IPS-18c (cell line): ENCODE data around the gene ASB16.
"Not testable (repeated sequence)": the region's sequence is repeated elsewhere in the genome, so short reads cannot be mapped to it uniquely, and the experiment has no call there.

Source experiments
- H3K4me3 ChIP-seq: 2 replicates; pipeline ENCODE4 v1.7.0; 2013; ENCODE audit warnings: low read depth, mild to moderate bottlenecking, low read length, moderate library complexity; ENCODE audit not compliant: insufficient read depth
- H3K9me3 ChIP-seq: one replicate; pipeline ENCODE4 v1.6.1; 2013; ENCODE audit warnings: mild to moderate bottlenecking, low read length, moderate library complexity; ENCODE audit not compliant: control insufficient read depth, insufficient read depth

Gene ASB16

DNA sequence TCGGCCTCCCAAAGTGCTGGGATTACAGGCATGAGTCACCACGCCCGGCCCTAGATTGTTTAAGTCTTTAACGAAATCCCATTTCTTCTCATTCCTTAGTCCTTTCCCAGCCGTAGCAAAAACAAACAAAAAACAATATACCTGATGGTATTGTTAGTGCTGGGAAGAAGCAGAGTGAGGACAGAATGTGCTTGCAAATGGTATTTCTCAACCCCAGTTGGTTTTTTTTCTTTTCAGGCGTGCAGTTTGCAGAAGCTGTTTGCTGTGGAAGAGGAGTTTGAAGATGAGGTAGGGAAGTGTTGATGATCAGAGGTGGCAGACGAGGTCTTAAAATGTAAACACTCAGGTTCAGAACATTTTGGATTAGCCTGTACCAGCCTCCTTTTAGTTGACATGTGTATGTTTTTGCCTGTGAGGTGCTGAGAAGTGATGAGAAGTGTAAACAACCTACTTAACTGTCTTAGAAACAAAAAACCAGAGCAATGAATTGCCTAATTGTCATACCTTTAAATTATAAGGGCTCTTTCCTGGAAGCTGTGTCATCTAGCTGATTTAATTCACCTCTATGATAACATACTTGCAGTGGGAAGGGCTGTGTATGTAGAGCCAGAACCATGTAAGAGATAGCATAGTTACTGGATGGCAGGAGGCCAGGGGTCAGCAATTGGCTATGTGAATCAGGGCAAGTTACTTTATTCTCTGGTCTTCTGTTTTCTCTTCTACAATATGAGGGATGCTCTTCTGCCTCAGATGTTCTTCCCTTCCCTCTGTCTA, 25.4 kb upstream of the ASB16 start:
- Histone ChIP-seq H3K9me3 (peaks cover 2% of the 10 kb centered on the region), H3K4me3 (no peak overlapping the region)

DNA sequence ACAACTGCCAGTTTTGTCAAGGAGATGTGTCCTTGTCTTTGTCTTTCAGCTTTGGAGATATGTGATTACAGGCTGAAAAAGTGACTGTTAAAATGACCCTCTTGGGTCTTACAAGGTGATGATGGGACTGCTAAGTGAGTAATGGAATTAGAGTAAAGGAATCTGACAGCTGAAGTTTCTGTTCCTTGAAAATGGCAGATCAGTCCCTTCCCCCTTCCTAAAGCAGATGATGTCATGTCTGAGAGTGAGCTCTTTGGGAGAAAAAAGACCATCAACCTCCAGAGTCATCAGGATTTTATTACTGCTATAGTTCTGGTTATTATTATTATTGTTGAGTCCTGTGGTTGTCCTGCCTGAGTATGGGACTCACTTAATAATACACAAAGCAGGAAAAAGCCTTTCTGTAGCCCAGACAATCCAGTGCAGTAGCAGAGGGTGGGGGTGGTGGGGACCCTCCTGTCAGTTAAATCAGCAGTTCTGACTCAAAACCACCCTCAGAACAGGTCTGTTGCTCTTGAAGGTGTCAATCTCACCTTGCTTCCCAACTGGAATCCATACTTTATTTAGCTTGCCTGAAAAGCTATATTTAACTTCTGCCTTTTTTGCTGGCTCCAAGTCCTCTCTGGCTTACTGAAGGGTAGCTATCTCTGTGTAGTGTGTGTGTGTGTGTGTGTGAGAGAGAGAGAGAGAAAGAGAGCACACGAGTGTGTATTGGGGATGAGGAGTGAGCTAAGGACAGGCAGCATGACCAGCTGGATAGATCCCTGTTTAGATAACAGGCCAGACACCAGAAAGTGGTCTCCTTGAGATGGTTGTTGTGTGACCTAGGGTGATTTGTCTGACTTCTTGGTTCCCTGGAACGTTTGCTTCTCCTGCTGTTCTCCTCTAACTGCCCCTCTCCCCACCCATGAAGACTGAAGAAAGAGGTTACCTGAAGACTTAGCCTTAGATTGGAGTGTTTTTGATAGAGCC, 23.8 kb upstream of the ASB16 start:
- Histone ChIP-seq H3K9me3 (peaks cover 3% of the 10 kb centered on the region), H3K4me3 (no peak overlapping the region)

DNA sequence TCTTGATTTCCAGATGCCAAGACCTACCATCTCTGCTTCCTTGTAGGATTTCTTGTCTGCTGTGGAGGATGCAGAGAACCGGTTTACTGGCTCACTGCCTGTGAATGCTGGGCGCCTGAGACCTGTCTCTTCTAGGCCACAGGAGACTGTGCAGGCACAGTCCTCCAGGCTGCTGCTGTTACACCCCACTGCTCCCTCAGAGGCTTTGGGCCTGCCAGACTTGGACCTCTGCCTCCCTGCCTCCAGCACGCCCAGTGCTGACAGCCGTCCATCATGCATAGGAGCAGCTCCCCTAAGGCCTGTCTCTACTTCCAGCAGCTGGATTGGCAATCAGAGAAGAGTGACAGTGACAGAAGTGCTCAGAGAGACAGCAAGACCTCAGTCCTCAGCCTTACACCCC, 22.7 kb upstream of the ASB16 start:
- Histone ChIP-seq H3K4me3 (no peak overlapping the region), H3K9me3 (peaks cover 3% of the 10 kb centered on the region)

DNA sequence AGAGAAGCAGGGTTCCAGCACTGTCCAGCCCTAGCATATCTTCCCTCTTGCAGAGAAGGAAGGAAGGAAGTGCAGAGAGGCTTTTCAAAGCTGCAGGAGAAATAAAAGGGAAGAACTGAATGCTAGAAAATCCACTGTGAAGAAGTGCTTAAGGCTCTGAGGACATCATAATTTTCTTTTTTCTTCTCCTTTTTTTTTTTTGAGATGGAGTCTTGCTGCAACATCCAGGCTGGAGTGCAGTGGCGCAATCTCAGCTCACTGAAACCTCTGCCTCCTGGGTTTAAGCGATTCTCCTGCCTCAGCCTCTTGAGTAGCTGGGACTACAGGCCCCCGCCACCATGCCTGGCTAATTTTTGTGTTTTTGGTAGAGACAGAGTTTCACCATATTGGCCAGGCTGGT, 21.4 kb upstream of the ASB16 start:
- not testable (repeated sequence) for H3K4me3 ChIP-seq, H3K9me3 ChIP-seq

DNA sequence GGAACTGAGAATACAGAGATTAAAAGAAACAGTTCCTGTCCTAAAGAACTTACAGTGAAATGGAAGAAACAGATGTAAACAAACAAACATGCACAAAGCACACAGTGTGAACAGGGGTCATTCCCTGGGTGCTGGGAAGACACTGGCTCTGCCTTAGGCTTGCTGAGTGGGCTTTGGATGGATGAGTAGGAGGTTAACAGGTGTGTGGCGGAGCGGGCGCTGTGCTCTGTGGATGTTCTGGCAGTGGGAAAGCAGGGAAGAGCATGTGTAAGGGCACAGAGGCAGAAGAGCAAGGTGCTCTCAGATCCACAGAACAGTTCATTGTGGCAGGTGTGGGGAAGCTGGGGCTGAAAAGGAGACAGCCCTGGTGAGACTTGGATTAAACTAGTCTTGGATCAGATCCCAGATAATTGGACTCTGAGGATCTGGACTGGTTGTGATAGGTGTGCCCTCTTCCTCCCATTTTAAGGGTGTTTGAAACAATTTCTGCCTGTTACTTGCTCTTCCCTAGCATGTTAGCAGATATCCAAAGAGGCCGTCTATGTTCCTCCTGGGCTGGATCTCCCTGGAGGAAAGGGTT, 20.7 kb upstream of the ASB16 start:
- Histone ChIP-seq H3K4me3 (no peak overlapping the region), H3K9me3 (peaks cover 3% of the 10 kb centered on the region)

DNA sequence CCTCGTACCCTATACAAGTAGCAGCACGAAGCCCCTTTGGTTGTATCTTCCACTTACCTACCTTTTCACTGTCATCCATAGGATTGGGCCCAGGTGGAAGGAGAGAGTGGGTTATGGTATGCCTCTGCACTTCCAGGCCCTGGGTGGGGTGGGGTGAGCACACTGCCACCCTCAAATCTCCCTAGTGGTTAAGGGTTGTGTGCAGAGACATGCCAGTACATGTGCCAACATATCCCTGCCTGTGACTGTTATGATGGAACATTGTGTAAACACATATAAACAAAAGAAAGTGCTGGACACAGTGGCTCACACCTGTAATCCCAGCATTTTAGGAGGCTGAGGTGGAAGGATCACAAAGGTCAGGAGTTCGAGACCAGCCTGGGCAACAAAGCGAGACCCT, 17.6 kb upstream of the ASB16 start:
- no peak overlapping the region for H3K4me3 ChIP-seq
- H3K9me3 ChIP-seq: peaks cover 3% of the 10 kb centered on the region

DNA sequence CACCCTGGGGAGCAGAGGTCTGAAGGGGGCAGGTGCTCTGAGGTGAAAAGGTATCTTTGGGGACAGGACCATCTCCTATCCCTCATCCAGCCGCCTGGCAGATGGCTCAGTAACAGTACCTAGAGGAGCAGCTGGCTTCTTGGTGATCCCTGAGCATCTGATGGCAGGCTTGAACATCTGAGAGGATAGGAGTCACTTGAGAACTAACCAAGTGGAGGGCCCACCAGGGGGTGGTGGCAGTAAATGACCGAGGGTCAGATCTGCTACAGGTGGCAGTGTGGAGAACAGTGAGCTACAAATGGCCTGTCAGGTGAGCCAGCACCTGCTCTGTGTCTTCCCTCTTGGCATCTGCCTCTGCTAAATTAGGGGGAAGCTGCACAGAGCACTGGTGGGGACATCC, 15.0 kb upstream of the ASB16 start:
- Histone ChIP-seq H3K9me3 (no peaks in the 10 kb centered on the region), H3K4me3 (no peak overlapping the region)

DNA sequence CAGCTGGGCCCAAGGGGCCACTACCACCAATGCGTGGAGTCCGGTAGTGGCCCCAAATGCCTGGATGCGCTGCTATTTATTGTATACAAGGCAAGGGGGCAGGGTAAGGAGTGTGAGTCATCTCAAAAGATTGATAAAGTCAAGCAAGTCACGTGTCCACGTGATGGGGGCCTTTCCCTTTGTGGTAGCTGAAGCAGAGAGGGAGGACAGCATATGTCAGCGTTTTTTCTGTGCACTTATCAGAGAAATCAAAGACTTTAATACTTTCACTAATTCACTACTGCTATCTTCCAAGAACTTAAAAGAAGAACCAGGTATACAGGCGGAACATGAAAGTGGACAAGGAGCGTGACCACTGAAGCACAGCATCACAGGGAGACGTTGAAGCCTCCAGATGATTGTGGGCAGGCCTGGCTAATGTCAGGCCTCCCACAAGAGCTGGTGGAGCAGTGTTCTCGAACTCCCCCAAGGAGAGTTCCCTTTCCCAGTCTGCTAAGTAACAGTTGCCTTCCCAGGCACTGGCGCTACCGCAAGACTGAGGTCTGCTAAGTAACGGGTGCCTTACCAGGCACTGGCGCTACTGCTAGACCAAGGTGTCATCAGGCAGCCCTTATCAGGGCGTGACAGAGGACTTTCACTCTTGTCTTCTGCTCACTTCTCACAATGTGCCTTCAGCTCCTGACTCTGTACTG, 10.8 kb upstream of the ASB16 start:
- Histone ChIP-seq H3K4me3 (no peak overlapping the region), H3K9me3 (no peaks in the 10 kb centered on the region)

DNA sequence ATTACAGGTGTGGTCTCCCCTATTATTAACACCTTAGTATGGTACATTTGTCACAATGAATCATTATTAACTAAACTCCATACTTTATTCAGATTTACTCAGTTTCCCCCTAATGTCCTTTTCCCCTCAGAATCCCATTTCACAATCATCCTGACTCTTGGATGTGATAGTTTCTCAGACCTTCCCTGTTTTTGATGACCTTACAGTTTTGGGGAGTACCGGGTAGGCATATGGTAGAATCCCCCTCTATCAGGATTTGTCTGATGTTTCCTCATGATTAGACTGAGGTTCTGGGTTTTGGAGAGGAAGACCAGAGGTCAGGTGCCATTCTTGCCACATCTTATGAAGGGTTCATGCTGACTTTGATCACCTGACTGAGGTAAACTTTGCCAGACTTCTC, 6.0 kb upstream of the ASB16 start:
- no peak overlapping the region for H3K4me3 ChIP-seq

DNA sequence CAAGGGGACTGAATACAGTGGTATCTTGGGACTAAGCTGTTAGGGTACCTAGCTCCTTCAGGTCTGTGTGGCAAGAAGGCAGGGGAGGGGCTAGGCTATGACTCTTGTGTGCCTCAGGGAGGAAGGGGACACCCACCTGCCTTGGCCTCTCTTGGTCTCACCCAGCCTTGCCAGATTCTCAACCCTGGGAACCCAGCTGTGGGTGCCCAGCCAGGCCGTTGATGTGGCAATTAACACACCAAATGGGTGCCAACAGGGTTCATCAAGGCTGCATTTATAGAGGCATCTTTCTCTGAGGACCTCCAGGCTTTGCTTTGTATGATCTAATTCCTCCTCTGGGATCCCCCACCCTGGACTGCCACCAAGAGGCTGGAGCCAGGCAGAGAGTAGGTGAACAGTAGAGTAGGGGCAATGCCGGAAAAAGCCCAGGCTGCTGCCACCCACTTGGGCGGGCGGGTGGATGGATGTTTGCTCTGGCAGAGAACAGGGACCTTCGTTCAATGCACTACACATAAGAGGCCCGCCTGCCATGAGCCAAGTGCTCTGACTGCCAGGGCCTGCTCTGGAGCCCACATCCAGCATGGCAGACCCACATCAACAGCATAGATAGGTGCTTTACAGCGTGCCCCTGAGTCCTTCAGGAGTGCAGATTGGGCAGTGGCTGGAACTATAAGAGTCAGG, 3.2 kb upstream of the ASB16 start:
- no peaks in the 10 kb centered on the region for H3K9me3 ChIP-seq
- H3K4me3 ChIP-seq: no peak overlapping the region

More for the DNA sequence above, 6.0 kb upstream of the ASB16 start:
- no peaks in the 10 kb centered on the region for H3K9me3 ChIP-seq

DNA sequence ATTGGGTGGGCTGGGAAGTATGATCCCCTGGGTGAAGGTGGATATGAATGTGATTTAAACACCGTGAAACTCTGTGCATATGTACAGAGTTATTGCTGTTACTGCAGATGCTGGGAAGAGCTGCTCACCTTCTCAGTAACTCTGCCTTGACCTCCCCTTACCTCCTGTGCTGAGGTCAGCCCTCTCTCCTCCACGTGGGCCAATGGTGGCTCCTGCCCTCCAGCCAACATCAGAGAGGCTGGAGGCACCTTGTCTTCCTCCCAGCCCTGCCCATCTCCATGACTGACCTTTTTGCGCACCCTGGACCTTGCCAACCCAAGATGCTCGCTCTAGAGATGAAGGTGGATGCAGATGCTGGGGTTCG, 387 bp upstream of the ASB16 start:
- H3K9me3 ChIP-seq: no peaks in the 10 kb centered on the region
- H3K4me3 ChIP-seq: no peak overlapping the region

DNA sequence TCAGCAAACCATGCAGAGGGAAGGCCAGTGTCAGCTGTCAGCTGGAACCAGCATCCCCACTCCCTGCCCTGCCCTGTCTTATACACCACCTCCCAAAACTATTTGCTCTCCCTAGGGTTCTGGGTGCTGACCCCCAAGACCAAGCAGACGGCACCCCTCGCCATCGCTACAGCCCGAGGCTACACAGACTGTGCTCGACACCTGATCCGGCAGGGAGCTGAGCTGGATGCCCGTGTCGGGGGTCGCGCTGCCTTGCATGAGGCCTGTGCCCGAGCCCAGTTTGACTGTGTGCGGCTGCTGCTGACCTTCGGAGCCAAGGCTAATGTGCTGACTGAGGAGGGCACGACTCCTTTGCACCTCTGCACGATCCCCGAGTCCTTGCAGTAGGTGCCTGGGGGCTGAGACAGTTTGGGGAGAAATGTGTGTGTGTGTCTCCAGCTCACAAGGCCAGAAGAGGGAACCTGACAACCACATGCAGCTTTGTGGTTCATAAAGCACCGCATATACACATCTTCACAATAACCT, 1.5 kb downstream of the ASB16 start:
- no peaks in the 10 kb centered on the region for H3K9me3 ChIP-seq
- no peak overlapping the region for H3K4me3 ChIP-seq

DNA sequence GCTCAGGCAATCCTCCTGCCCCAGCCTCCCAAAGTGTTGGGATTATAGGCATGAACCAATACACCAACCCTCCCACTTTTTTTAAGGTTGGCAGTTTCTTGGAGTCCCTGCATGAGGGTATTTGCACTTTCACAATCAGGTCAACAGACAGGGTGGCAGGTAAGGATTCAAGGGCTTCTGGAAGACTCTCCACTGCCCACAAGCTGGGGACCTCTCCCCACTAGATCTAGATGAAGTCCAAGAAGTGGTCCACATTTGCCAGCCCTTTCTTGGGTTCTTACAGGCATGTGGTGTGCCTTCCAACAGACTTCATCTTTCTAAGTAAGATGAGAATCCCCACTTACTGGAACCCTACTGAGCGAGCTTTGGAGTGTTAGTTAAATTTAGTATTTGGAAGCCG, 3.9 kb downstream of the ASB16 start:
- H3K4me3 ChIP-seq: no peak overlapping the region
- no peaks in the 10 kb centered on the region for H3K9me3 ChIP-seq

DNA sequence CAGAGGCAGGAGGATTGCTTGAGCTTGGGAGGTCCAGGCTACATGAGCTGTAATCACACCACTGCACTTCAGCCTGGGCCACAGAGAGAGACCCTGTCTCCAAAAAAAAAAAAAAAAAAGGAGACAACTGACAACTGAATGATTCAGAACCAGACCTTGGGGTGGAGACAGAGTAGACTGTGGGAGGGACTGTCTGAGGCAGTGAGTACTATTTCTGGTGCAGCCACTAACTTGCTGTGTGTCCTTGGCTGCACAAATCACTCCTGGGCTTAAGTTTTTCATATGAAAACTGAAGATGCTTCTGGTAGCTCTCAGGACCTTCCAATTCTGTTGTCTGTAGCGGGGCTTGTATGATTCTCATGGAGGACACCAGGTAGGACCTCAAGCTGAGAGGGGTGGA, 5.8 kb downstream of the ASB16 start:
- no peak overlapping the region for H3K4me3 ChIP-seq
- no peaks in the 10 kb centered on the region for H3K9me3 ChIP-seq

DNA sequence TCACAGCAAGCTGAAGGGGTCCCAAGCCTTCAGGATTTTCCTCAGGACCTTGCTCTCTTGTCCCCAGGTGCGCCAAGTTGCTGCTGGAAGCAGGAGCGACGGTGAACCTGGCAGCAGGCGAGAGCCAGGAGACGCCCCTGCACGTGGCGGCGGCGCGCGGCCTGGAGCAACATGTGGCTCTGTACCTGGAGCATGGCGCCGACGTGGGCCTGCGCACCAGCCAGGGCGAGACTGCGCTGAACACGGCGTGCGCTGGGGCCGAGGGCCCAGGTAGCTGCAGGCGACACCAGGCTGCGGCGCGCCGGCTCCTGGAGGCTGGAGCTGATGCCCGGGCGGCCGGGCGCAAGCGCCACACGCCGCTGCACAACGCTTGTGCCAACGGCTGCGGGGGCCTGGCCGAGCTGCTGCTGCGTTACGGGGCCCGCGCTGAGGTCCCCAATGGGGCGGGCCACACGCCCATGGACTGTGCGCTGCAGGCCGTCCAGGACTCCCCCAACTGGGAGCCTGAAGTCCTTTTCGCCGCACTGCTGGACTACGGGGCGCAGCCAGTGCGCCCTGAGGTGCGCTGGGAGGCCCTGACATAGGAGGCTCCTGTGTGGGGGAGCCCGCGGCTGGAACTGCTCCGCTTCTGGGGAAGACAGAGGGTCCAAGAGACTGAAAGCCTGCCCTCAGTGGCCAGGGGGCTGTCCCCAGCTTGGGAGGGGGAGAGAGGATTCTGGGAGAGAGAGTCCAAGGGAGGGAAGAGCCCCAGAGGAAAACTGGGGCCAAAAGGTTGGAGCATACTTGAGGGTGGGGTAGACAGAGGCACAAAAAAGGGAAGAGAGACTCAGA, 6.4 kb downstream of the ASB16 start:
- Histone ChIP-seq H3K9me3 (no peaks in the 10 kb centered on the region), H3K4me3 (no peak overlapping the region)

DNA sequence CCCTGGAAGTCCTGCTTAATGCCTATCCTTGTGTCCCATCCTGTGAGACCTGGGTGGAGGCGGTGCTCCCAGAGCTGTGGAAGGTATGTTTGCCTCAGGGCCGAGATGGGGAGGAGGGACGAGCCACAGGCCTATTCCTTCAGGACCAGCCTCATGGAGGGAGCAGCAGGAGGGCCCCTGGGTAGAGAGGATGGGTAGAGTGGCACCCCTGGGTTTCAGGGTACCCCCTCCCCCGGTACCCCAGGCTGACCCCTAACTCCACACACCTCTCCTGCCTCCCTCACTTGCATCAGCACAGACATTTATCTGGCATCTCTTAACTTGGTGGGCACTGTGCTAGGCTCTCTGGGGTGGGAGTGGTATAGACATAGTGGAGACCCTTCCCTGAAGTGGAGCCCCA, 7.1 kb downstream of the ASB16 start:
- H3K9me3 ChIP-seq: no peaks in the 10 kb centered on the region
- no peak overlapping the region for H3K4me3 ChIP-seq
